Measurements from ENCODE around the gene TSPAN18.

DNA sequence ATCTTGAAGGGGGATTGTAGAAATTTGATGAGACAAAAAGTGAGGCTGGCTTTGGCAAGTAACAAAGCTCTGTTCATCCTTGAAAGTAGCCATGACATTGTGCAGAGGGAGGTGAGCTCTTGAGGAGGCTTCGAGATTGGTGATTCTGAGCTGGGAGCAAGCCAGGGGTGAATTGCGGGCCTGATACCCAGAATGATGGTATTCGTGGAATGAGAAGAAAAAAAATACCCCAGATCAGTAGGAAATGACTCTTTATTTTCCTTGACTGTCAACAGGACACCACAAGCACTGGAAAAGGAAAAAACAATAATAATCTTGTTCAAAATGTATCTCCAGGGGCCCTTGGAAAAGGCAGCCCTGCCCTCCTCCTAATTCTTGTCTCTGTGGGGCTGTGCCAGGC, 62.7 kb downstream of the TSPAN18 start:
- TF ChIP-seq, protein P1, sequence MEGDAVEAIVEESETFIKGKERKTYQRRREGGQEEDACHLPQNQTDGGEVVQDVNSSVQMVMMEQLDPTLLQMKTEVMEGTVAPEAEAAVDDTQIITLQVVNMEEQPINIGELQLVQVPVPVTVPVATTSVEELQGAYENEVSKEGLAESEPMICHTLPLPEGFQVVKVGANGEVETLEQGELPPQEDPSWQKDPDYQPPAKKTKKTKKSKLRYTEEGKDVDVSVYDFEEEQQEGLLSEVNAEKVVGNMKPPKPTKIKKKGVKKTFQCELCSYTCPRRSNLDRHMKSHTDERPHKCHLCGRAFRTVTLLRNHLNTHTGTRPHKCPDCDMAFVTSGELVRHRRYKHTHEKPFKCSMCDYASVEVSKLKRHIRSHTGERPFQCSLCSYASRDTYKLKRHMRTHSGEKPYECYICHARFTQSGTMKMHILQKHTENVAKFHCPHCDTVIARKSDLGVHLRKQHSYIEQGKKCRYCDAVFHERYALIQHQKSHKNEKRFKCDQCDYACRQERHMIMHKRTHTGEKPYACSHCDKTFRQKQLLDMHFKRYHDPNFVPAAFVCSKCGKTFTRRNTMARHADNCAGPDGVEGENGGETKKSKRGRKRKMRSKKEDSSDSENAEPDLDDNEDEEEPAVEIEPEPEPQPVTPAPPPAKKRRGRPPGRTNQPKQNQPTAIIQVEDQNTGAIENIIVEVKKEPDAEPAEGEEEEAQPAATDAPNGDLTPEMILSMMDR (IDR thresholded peaks at IDR 0.05): no peak
- no peak for TF ChIP-seq POLR2AphosphoS5 (IDR thresholded peaks at IDR 0.05)
- no peak for TF ChIP-seq POLR2A (IDR thresholded peaks at IDR 0.05)
- TF ChIP-seq EP300 (IDR thresholded peaks at IDR 0.05): no peak

Measured in gastroesophageal sphincter (tissue), 3 donors.